HepG2 (cell line): ENCODE results near the gene ESYT2. TPM values are rescaled to one million over a fixed set of nuclear protein-coding genes. Genes with fewer than 3 reads are reported as not detected.

Experiments used
- FOXP4 ChIP-seq: sonication (generic); formaldehyde crosslinking; IDR thresholded peaks from 2 replicates; pipeline ENCODE4 v1.4.0; 2020; ENCODE audit warnings: missing genetic modification reagents
- HMGXB4 ChIP-seq, 2 experiments: sonication (generic) in 1 of 2; formaldehyde crosslinking in 1 of 2; IDR thresholded peaks; 2 replicates each; pipeline versions ENCODE4 v1.4.0 to v1.6.1; 2018 to 2020; ENCODE audit warnings: missing genetic modification reagents in 2 of 2, borderline replicate concordance in 1 of 2, low read depth in 1 of 2, mild to moderate bottlenecking in 1 of 2, missing biosample characterization in 1 of 2
- LBX2 ChIP-seq: sonication (generic); formaldehyde crosslinking; IDR thresholded peaks from 2 replicates; pipeline ENCODE4 v1.5.0; 2020; ENCODE audit warnings: missing genetic modification reagents, mild to moderate bottlenecking, borderline replicate concordance
- MXD3 ChIP-seq: IDR thresholded peaks from 2 replicates; pipeline ENCODE4 v1.6.1; 2016; ENCODE audit warnings: mild to moderate bottlenecking, missing biosample characterization, missing genetic modification reagents
- NCOA2 ChIP-seq: sonication (generic); formaldehyde crosslinking; IDR thresholded peaks from 2 replicates; pipeline ENCODE4 v1.8.0; 2022; ENCODE audit warnings: inconsistent platforms
- NFKB2 ChIP-seq: sonication (generic); formaldehyde crosslinking; IDR thresholded peaks from 2 replicates; pipeline ENCODE4 v1.4.0; 2020; ENCODE audit warnings: missing genetic modification reagents, borderline replicate concordance
- SMARCE1 ChIP-seq: fragments of 450-650 bp; IDR thresholded peaks from 2 replicates; pipeline ENCODE4 v1.6.1; 2017; ENCODE audit warnings: borderline replicate concordance
- ZFP1 ChIP-seq: IDR thresholded peaks from 2 replicates; pipeline ENCODE4 v1.6.1; 2016
- ZNF703 ChIP-seq: sonication (generic); formaldehyde crosslinking; IDR thresholded peaks from 2 replicates; pipeline ENCODE4 v1.5.1; 2020; ENCODE audit warnings: missing genetic modification reagents, mild to moderate bottlenecking, moderate library complexity, borderline replicate concordance
- ZNF800 ChIP-seq: sonication (generic); formaldehyde crosslinking; IDR thresholded peaks from 2 replicates; pipeline ENCODE4 v1.4.0; 2020; ENCODE audit warnings: missing genetic modification reagents
- polyA plus RNA-seq, 8 experiments: library from polyadenylated mRNA; depleted of rRNA in 3 of 8; stranded (reverse) in 7 of 8; unstranded in 1 of 8; fragments of >200 nt; fragmentation: Illumina TruSeq in 4 of 8; extraction: Trizol in 4 of 8; gene quantifications; 2 replicates each; pipeline versions ENCODE4 v1.2.1 to v1.2.3, GENCODE V29; 2011 to 2016; ENCODE audit warnings: low read depth in 4 of 8, missing spikeins in 1 of 8, mixed read lengths in 1 of 8; ENCODE audit not compliant: insufficient read depth in 1 of 8
- total RNA-seq, 5 experiments: library from RNA; depleted of rRNA; stranded (reverse); fragments of >200 nt; fragmentation: Illumina TruSeq; extraction: Trizol; gene quantifications; 2 replicates each; pipeline ENCODE4 v1.2.3, GENCODE V29; 2016; ENCODE audit warnings: low read depth in 1 of 5

ESYT2 gene
- total and polyA plus RNA-seq, 2 of the 13 experiments (the other 11 are each of a cell fraction or from before 2014, with no cell fraction given), result 28.5 to 37.3 TPM

- TF ChIP-seq HMGXB4 (CRISPR knock-in tag; IDR thresholded peaks at IDR 0.05; ENCODE audit: borderline replicate concordance in 1 of 2, low read depth in 1 of 2), result no peak
- no peak for TF ChIP-seq FOXP4 (CRISPR knock-in tag)
- no peak for TF ChIP-seq MXD3 (CRISPR knock-in tag)
- no peak for TF ChIP-seq SMARCE1
- TF ChIP-seq NFKB2, result no peak
- TF ChIP-seq NCOA2 (CRISPR knock-in tag), result no peak
- TF ChIP-seq ZFP1 (CRISPR knock-in tag), result no peak
- TF ChIP-seq ZNF800 (CRISPR knock-in tag), result no peak
- no peak for TF ChIP-seq LBX2 (CRISPR knock-in tag)
- no peak for TF ChIP-seq ZNF703 (CRISPR knock-in tag)
Measured at GRCh38 chr7:158789842-158790241, 39.5 kb downstream of the ESYT2 start (continued).
